ENCODE results near the gene MARCHF2. TPM values are rescaled to one million over a fixed set of nuclear protein-coding genes. Genes with fewer than 3 reads are reported as not detected.

Gene MARCHF2
- total RNA-seq, 1 donor from 2014 or later: 21.3 TPM

DNA sequence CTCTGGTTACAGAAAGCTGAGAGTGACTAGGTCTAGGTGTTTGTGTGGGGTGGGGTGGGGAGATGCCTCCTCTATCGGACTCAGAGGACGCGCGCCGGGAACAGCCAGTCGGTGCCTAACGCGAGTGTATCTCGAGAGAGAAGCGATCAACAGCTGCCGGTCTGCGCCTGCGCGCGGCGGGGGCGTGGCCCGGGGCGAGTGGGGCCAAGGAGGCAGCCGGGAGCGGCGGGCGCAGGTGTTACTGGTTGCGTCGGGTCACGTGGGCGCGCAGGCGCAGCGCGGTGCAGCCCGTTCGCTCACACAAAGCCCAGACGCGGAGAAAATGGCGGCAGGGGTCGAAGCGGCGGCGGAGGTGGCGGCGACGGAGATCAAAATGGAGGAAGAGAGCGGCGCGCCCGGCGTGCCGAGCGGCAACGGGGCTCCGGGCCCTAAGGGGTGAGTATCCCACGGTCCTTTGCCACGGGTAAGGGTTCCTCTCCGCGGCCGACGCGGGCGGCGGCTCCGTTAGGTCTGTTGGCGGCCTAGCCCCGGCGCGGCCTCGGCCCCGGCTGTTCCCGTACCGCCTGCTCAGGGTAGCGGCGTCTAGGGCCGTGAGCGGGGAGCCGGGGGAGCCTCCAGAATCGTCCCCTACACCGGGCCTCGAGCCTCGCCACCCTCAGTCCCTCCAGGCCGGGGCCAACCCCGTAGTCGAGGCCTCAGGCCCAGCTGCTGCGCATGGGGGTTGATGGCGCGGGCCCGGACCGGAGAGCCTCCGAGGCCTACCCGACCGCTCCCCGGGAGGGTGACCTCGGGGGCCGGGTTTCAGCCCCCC is 31.8 kb downstream of the MARCHF2 start, which contains the start of gene HNRNPM:
Gene HNRNPM, plus strand, starts transcription at position 299 of the 811 bp plus-strand sequence. Its CDS starts 24 bp downstream, at position 323.
- Mint-ChIP-seq H3K36me3 (ENCODE audit: insufficient read depth) (peaks cover 13% of the 10 kb centered on the region), H3K4me3 (ENCODE audit: low read depth) (peak within 1 kb of the TSS; percentile 95), H3K27me3 (no peaks in the 10 kb centered on the region), H3K4me1 (ENCODE audit: low read depth) (peaks cover 41% of the 10 kb centered on the region), H3K27ac (peak within 1 kb of the TSS; percentile 99), H3K9me3 (ENCODE audit: low read depth) (no peaks in the 10 kb centered on the region)
- TF ChIP-seq, protein P1, sequence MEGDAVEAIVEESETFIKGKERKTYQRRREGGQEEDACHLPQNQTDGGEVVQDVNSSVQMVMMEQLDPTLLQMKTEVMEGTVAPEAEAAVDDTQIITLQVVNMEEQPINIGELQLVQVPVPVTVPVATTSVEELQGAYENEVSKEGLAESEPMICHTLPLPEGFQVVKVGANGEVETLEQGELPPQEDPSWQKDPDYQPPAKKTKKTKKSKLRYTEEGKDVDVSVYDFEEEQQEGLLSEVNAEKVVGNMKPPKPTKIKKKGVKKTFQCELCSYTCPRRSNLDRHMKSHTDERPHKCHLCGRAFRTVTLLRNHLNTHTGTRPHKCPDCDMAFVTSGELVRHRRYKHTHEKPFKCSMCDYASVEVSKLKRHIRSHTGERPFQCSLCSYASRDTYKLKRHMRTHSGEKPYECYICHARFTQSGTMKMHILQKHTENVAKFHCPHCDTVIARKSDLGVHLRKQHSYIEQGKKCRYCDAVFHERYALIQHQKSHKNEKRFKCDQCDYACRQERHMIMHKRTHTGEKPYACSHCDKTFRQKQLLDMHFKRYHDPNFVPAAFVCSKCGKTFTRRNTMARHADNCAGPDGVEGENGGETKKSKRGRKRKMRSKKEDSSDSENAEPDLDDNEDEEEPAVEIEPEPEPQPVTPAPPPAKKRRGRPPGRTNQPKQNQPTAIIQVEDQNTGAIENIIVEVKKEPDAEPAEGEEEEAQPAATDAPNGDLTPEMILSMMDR (IDR thresholded peaks at IDR 0.05; ENCODE audit: unreplicated experiment): no peak
- peak; percentile 100 for DNase-seq (ENCODE audit: low spot score, unreplicated experiment)

DNA sequence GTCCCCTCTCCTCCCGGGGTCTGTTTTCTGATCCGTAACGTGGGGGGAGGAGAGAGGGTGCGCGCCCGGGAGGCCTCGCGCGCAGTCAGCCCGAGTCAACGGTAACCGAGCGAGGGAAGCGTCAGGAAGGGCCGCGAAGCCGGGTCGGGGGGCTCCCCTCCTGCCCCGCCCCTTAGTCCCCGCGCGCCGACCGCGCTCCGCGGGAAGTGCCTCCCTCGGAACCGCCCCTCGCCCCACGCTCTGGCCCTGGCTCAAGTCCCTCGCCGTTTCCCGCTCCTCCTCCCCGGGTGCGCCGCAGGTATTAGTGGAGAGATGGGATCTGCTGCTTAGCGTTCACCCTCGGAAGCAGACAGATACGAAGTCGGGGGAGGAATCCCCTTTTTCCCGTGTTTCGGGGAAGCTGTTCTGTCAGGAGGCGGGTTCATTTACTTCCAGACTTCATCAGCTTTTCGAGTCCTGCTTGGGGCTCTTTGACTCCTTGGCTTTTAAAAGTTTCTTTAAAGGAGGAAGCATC is 32.4 kb downstream of the MARCHF2 start:
- no peaks in the 10 kb centered on the region for H3K9me3 Mint-ChIP-seq (ENCODE audit: low read depth)
- H3K27ac Mint-ChIP-seq: peak overlapping the region; percentile 98
- peaks cover 44% of the 10 kb centered on the region for H3K4me1 Mint-ChIP-seq (ENCODE audit: low read depth)
- TF ChIP-seq, protein P1 (IDR thresholded peaks at IDR 0.05; ENCODE audit: unreplicated experiment): no peak
- H3K4me3 Mint-ChIP-seq (ENCODE audit: low read depth): peak overlapping the region; percentile 95
- DNase-seq (ENCODE audit: low spot score, unreplicated experiment): peak; percentile 47
- no peaks in the 10 kb centered on the region for H3K27me3 Mint-ChIP-seq
- H3K36me3 Mint-ChIP-seq (ENCODE audit: insufficient read depth): peaks cover 13% of the 10 kb centered on the region

DNA sequence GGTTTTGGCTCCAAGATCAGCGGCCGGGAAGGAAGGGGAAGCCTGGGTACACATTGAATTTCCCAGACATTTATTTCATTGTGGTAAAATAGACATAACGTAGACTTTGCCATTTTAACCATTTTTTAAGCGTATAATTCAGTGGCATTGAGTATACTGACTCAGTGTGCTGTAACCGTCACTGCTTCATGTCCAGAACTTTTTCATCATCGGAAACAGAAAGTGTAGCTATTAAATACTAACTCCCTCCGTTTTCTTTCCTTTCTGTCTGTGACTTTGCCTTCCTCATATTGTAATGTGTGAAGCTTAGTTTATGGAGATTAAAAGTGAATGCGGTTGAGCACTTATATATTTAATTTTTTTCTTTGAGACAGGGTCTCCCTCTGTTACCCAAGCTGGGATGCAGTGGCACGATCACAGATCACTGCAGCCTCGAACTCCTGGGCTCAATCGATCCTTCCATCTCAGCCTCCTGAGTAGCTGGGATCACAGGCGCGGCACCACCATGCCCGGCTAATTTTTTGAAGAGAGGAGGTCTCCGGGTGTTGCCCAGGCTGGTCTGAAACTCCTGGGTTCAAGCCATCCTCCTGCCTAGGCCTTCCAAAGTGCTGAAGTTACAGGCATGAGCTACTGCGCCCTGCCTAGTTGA is 33.1 kb downstream of the MARCHF2 start:
- H3K9me3 Mint-ChIP-seq (ENCODE audit: low read depth): no peaks in the 10 kb centered on the region
- DNase-seq (ENCODE audit: low spot score, unreplicated experiment): no peak
- TF ChIP-seq, protein P1 (IDR thresholded peaks at IDR 0.05; ENCODE audit: unreplicated experiment): no peak
- no peaks in the 10 kb centered on the region for H3K27me3 Mint-ChIP-seq
- H3K4me3 Mint-ChIP-seq (ENCODE audit: low read depth): peak overlapping the region; percentile 95
- peaks cover 46% of the 10 kb centered on the region for H3K4me1 Mint-ChIP-seq (ENCODE audit: low read depth)
- peak overlapping the region; percentile 98 for H3K27ac Mint-ChIP-seq
- H3K36me3 Mint-ChIP-seq (ENCODE audit: insufficient read depth): peaks cover 13% of the 10 kb centered on the region

DNA sequence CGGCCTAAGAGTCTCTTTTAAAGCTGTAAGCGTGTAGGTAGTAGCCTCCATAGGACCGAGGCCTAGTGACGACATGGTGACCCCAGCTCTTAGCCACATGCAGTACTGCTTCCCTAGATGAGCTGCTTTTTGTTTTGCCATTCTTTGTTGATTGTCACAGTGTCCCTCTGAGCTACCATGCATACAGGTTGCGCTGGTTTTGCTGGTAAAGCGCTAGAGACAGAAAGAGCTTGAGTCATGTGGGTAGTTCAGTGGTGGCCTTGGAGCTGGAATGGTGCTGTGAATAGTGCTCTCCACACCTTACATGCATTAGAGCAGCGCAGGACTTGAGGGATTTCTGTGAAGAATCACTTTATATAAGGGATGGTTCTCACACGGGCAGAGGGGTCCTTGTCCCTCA is 36.7 kb downstream of the MARCHF2 start:
- H3K4me3 Mint-ChIP-seq (ENCODE audit: low read depth): peak overlapping the region; percentile 16
- peaks cover 20% of the 10 kb centered on the region for H3K36me3 Mint-ChIP-seq (ENCODE audit: insufficient read depth)
- no peaks in the 10 kb centered on the region for H3K27me3 Mint-ChIP-seq
- DNase-seq (ENCODE audit: low spot score, unreplicated experiment): no peak
- TF ChIP-seq, protein P1 (IDR thresholded peaks at IDR 0.05; ENCODE audit: unreplicated experiment): no peak
- H3K4me1 Mint-ChIP-seq (ENCODE audit: low read depth): peaks cover 65% of the 10 kb centered on the region
- peak overlapping the region; percentile 64 for H3K27ac Mint-ChIP-seq
- H3K9me3 Mint-ChIP-seq (ENCODE audit: low read depth): no peaks in the 10 kb centered on the region

DNA sequence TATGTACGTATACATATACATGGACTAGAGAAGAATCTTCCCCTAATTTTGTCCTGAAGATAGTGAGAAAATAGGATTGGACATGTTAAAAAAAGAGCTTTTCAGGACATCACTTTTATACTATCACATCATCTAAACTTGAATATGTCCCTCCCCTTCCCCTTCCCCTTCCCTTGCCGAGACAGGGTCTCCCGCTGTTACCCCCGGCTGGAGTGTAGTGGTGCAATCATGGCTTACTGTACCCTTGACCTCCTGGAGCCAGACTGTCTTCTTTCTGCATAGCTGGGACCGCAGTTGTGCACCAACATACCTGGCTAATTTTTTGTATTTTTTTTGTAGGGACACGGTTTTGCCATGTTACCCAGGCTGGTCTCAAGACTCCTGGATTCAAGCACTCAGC is 38.3 kb downstream of the MARCHF2 start:
- TF ChIP-seq, protein P1 (IDR thresholded peaks at IDR 0.05; ENCODE audit: unreplicated experiment): no peak
- H3K4me3 Mint-ChIP-seq (ENCODE audit: low read depth): no peak overlapping the region
- H3K27ac Mint-ChIP-seq: peak overlapping the region; percentile 85
- no peaks in the 10 kb centered on the region for H3K9me3 Mint-ChIP-seq (ENCODE audit: low read depth)
- H3K36me3 Mint-ChIP-seq (ENCODE audit: insufficient read depth): peaks cover 25% of the 10 kb centered on the region
- no peaks in the 10 kb centered on the region for H3K27me3 Mint-ChIP-seq
- no peak for DNase-seq (ENCODE audit: low spot score, unreplicated experiment)
- peaks cover 58% of the 10 kb centered on the region for H3K4me1 Mint-ChIP-seq (ENCODE audit: low read depth)

All from progenitor cell of endocrine pancreas (in vitro differentiated cells).